ENCODE measurements around the gene TADA3. TPM values are rescaled to one million over a fixed set of nuclear protein-coding genes. Genes with fewer than 3 reads are reported as not detected.
A peak's percentile ranks its signal among the peaks of the same experiment; 100 is the strongest.

TADA3 gene
- total and polyA plus RNA-seq, 10 donors = 33.6 to 73.7 (median 49.4) TPM

DNA sequence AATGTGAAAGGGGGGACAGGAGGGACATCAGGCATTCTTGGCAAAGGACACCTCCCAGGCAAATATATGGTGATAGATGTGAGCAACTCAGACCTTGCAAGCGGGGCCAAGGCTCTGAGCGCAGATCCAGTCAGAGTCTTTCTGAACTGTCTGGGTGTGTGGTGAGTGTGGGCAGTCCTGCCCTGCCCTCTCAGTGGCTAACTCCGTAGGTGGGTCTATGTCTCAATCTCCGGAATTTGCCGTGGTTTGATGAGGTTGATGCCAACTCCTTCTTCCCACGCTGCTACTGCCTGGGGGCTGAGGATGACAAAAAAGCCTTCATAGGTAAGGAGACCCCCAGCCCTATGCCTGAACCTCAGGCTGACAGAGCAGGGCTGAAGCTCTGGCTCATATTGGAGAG, 25.2 kb upstream of the TADA3 start:
- H3K36me3 ChIP-seq = peaks cover 0 to 91% (median 0%) of the 10 kb centered on the region in 6 donors

DNA sequence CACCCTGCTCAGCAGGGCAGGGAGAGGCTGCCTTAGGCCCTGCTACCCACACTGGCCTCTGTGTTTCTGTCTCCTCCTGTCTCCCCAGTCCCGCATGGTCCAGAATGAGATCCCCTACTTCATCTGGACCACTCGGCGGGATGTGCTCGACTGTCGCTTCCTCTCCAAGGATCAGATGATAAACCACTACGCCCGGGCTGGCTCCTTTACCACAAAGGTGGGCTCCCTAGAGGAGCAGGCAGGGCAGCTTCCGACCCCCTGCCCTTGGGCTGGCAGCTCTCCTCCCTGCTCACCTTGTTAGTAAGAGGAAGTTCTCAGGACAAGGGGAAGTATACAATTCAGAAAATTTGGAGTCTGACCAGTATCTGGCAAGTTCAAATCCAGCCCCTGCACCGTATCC, 23.7 kb upstream of the TADA3 start:
- intact Hi-C loops (cut with DNase I; ENCODE audit: low total_unique reads) = no loop called here
- Histone ChIP-seq H3K9me3 (no peaks in the 10 kb centered on the region), H3K27ac (no peak overlapping the region), H3K36me3 (peaks cover 0 to 97% (median 0%) of the 10 kb centered on the region in 6 donors), H3K27me3 (replicated peaks in 1 of 7) (no peaks in the 10 kb centered on the region), H3K4me1 (peaks cover 0 to 7% (median 2%) of the 10 kb centered on the region in 6 donors), H3K4me3 (no peak overlapping the region)
- WGBS, 5 donors = 88 to 92% (median 89%) methylated on average over 9 of the region's 9 CpGs
- DNase-seq = no peak
- TF ChIP-seq POLR2AphosphoS5 (IDR thresholded peaks at IDR 0.05) (no peak), POLR2A (IDR thresholded peaks at IDR 0.05) (no peak)
- TF ChIP-seq, protein P1, sequence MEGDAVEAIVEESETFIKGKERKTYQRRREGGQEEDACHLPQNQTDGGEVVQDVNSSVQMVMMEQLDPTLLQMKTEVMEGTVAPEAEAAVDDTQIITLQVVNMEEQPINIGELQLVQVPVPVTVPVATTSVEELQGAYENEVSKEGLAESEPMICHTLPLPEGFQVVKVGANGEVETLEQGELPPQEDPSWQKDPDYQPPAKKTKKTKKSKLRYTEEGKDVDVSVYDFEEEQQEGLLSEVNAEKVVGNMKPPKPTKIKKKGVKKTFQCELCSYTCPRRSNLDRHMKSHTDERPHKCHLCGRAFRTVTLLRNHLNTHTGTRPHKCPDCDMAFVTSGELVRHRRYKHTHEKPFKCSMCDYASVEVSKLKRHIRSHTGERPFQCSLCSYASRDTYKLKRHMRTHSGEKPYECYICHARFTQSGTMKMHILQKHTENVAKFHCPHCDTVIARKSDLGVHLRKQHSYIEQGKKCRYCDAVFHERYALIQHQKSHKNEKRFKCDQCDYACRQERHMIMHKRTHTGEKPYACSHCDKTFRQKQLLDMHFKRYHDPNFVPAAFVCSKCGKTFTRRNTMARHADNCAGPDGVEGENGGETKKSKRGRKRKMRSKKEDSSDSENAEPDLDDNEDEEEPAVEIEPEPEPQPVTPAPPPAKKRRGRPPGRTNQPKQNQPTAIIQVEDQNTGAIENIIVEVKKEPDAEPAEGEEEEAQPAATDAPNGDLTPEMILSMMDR (IDR thresholded peaks at IDR 0.05 in 8 of 11, conservative IDR thresholded peaks at IDR 0.05 in 3 of 11) = no peak

More for the DNA sequence above, 25.2 kb upstream of the TADA3 start:
- intact Hi-C loops (cut with DNase I; ENCODE audit: low total_unique reads) = no loop called here
- H3K9me3 ChIP-seq = no peaks in the 10 kb centered on the region
- H3K27ac ChIP-seq = no peak overlapping the region
- no peak overlapping the region for H3K4me3 ChIP-seq
- no peaks in the 10 kb centered on the region for H3K27me3 ChIP-seq (replicated peaks in 1 of 7)
- DNase-seq = no peak
- 82 to 93% (median 84%) methylated on average over 6 of the region's 6 CpGs for WGBS, 5 donors
- no peaks in the 10 kb centered on the region for H3K4me1 ChIP-seq
- TF ChIP-seq POLR2AphosphoS5 (IDR thresholded peaks at IDR 0.05) = no peak

GRCh38 chr3:9812870-9813483, 20.7 kb upstream of the TADA3 start:
- no peak overlapping the region for H3K27ac ChIP-seq
- DNase-seq = peak; percentile 33
- intact Hi-C loops (cut with DNase I; ENCODE audit: low total_unique reads) = no loop called here
- no peak for TF ChIP-seq POLR2A (IDR thresholded peaks at IDR 0.05)
- TF ChIP-seq POLR2AphosphoS5 (IDR thresholded peaks at IDR 0.05) = no peak
- peaks cover 4 to 37% (median 28%) of the 10 kb centered on the region in 6 donors for H3K4me1 ChIP-seq
- 91 to 97% (median 95%) methylated on average over 9 of the region's 9 CpGs for WGBS, 5 donors
- H3K36me3 ChIP-seq = peaks cover 0 to 76% (median 0%) of the 10 kb centered on the region in 6 donors
- H3K4me3 ChIP-seq = no peak overlapping the region
- H3K9me3 ChIP-seq = no peaks in the 10 kb centered on the region
- H3K27me3 ChIP-seq (replicated peaks in 1 of 7) = no peaks in the 10 kb centered on the region

- WGBS, 5 donors = 61 to 80% (median 67%) methylated on average over 10 of the region's 10 CpGs
- no peaks in the 10 kb centered on the region for H3K9me3 ChIP-seq
- peak overlapping the region; percentile 91 to 97 (median 94) for H3K27ac ChIP-seq
- peaks cover 0 to 76% (median 16%) of the 10 kb centered on the region in 6 donors for H3K36me3 ChIP-seq
- intact Hi-C loops (cut with DNase I; ENCODE audit: low total_unique reads) = no loop called here
- TF ChIP-seq POLR2A (IDR thresholded peaks at IDR 0.05) = no peak
- TF ChIP-seq, protein P1 (IDR thresholded peaks at IDR 0.05 in 8 of 11, conservative IDR thresholded peaks at IDR 0.05 in 3 of 11) = no peak
- no peak for TF ChIP-seq POLR2AphosphoS5 (IDR thresholded peaks at IDR 0.05)
- H3K4me1 ChIP-seq = peaks cover 4 to 55% (median 31%) of the 10 kb centered on the region in 6 donors
- DNase-seq = peak; percentile 67
- peak overlapping the region; percentile 53 to 86 (median 70) for H3K4me3 ChIP-seq
- H3K27me3 ChIP-seq (replicated peaks in 1 of 7) = no peaks in the 10 kb centered on the region
These were observed 18.6 kb upstream of the TADA3 start for GRCh38 chr3:9810846-9811245.

GRCh38 chr3:9810433-9810770, 18.1 kb upstream of the TADA3 start:
- Histone ChIP-seq H3K4me1 (peaks cover 4 to 58% (median 31%) of the 10 kb centered on the region in 6 donors), H3K36me3 (peaks cover 0 to 76% (median 21%) of the 10 kb centered on the region in 6 donors), H3K27ac (peak overlapping the region; percentile 91 to 97 (median 94)), H3K27me3 (replicated peaks in 1 of 7) (no peaks in the 10 kb centered on the region), H3K4me3 (peak overlapping the region; percentile 53 to 86 (median 70)), H3K9me3 (no peaks in the 10 kb centered on the region)
- no peak for DNase-seq
- TF ChIP-seq, protein P1 (IDR thresholded peaks at IDR 0.05 in 8 of 11, conservative IDR thresholded peaks at IDR 0.05 in 3 of 11) = no peak
- no peak for TF ChIP-seq POLR2AphosphoS5 (IDR thresholded peaks at IDR 0.05)
- TF ChIP-seq POLR2A (IDR thresholded peaks at IDR 0.05) = no peak
- intact Hi-C loops (cut with DNase I; ENCODE audit: low total_unique reads) = no loop called here
- WGBS, 5 donors = 12 to 26% (median 16%) methylated on average over 14 to 18 of the region's 18 CpGs
